HepG2 (cell line): ENCODE measurements around the gene CGB5. TPM values are rescaled to one million over a fixed set of nuclear protein-coding genes. Genes with fewer than 3 reads are reported as not detected.

Experiments
- ATAC-seq: fragments of 200-7000 bp; cut with Tn5 transposase; 3 replicates; pipeline ENCODE4 v1.9.1; 2020; ENCODE audit warnings: mild to moderate bottlenecking, moderate library complexity
- BruUV-seq: library from RNA; stranded (reverse); fragments of 400-500 nt; replicated peaks from 2 replicates; lab custom pipeline; 2021; lab: Mats Ljungman, UMichigan
- CTCF ChIA-PET: fragments of 300-600 bp; formaldehyde crosslinking; extraction: SDS; loops from one replicate; lab custom pipeline; 2021; ENCODE audit warnings: low total read pairs, inconsistent platforms, low intra/inter-chr PET ratio; lab: Yijun Ruan, JAX
- POLR2A ChIA-PET: fragments of 350-600 bp; sonication (Branson Sonifier 250); formaldehyde crosslinking; loops from one replicate; lab custom pipeline; 2020; ENCODE audit warnings: antibody characterized with exemption, inconsistent platforms; lab: Yijun Ruan, JAX
- DNase-seq: peaks from one replicate; pipeline ENCODE4 v3.0.0-alpha.2; 2015; ENCODE audit warnings: low spot score
- FAIRE-seq: peaks from 3 replicates; lab custom pipeline; 2011; peaks lifted over from hg19 to GRCh38; lab: Jason Lieb, UNC
- H2AFZ ChIP-seq: one replicate; pipeline ENCODE4 v1.6.1; 2011; ENCODE audit warnings: low read length, inconsistent platforms
- H3K27ac ChIP-seq: fragments of 300-600 bp; 3 replicates; pipeline ENCODE4 v1.8.0; 2011; ENCODE audit warnings: mixed run types, mild to moderate bottlenecking, mixed read lengths, low read length, inconsistent platforms; ENCODE audit not compliant: insufficient read depth; ENCODE audit errors: extremely low read length
- H3K27me3 ChIP-seq, 2 experiments: fragments of 200-600 bp in 1 of 2; 2 replicates in 1 of 2; 3 replicates in 1 of 2; pipeline versions ENCODE4 v1.6.0 to v1.8.0; 2011; ENCODE audit warnings: low read length in 2 of 2, mild to moderate bottlenecking in 2 of 2, moderate library complexity in 2 of 2, inconsistent platforms in 1 of 2; ENCODE audit not compliant: insufficient read depth in 2 of 2, control insufficient read depth in 1 of 2
- H3K36me3 ChIP-seq, 2 experiments: fragments of 200-600 bp in 1 of 2; replicated peaks in 1 of 2; 2 replicates in 1 of 2; 3 replicates in 1 of 2; pipeline versions ENCODE4 v1.5.1 to v1.8.0; 2011; ENCODE audit warnings: low read length in 2 of 2, inconsistent platforms in 1 of 2; ENCODE audit not compliant: insufficient read depth in 2 of 2, control insufficient read depth in 1 of 2
- H3K4me1 ChIP-seq: 2 replicates; pipeline ENCODE4 v1.5.1; 2012; ENCODE audit warnings: low read length, inconsistent platforms; ENCODE audit not compliant: insufficient read depth
- H3K4me2 ChIP-seq: 2 replicates; pipeline ENCODE4 v1.6.0; 2011; ENCODE audit warnings: low read depth, low read length, inconsistent platforms
- H3K4me3 ChIP-seq, 3 experiments: fragments of 200-600 bp in 1 of 3; sonication (generic), shearing (Covaris generic) in 1 of 3; replicated peaks in 1 of 3; 2 replicates each; pipeline ENCODE4 v1.5.1; 2011 to 2016; ENCODE audit warnings: low read length in 3 of 3, inconsistent platforms in 2 of 3, low read depth in 2 of 3, mild to moderate bottlenecking in 2 of 3, control low read depth in 1 of 3, mixed read lengths in 1 of 3; ENCODE audit not compliant: insufficient read depth in 1 of 3
- H3K79me2 ChIP-seq: one replicate; pipeline ENCODE4 v1.6.1; 2011; ENCODE audit warnings: low read length, inconsistent platforms; ENCODE audit not compliant: insufficient read depth
- H3K9ac ChIP-seq: 2 replicates; pipeline ENCODE4 v1.6.0; 2011; ENCODE audit warnings: mild to moderate bottlenecking, low read depth, low read length, inconsistent platforms; ENCODE audit not compliant: insufficient read depth
- H3K9me3 ChIP-seq: 2 replicates; pipeline ENCODE4 v1.5.1; 2012; ENCODE audit warnings: mild to moderate bottlenecking, low read length
- H4K20me1 ChIP-seq: 2 replicates; pipeline ENCODE4 v1.6.0; 2011; ENCODE audit warnings: inconsistent platforms, mild to moderate bottlenecking, low read length, moderate library complexity; ENCODE audit not compliant: insufficient read depth
- CTCF ChIP-seq: sonication (generic); formaldehyde crosslinking; IDR thresholded peaks from 2 replicates; pipeline ENCODE4 v1.5.0; 2020; ENCODE audit warnings: mild to moderate bottlenecking, missing genetic modification reagents, moderate library complexity
- NFYC ChIP-seq: IDR thresholded peaks from 2 replicates; pipeline ENCODE4 v1.6.1; 2016; ENCODE audit warnings: missing genetic modification reagents, missing compliant biosample characterization
- PRPF4 ChIP-seq: fragments of 200-400 bp; formaldehyde crosslinking; IDR thresholded peaks from 2 replicates; pipeline ENCODE4 v1.6.1; 2016; ENCODE audit warnings: low read length, low read depth; ENCODE audit not compliant: poor library complexity, severe bottlenecking
- ZNF672 ChIP-seq: sonication (generic); formaldehyde crosslinking; IDR thresholded peaks from 2 replicates; pipeline ENCODE4 v1.8.1; 2022; ENCODE audit warnings: missing genetic modification reagents
- ZNF737 ChIP-seq: sonication (generic); formaldehyde crosslinking; IDR thresholded peaks from 2 replicates; pipeline ENCODE4 v1.5.0; 2020; ENCODE audit warnings: missing genetic modification reagents, mild to moderate bottlenecking, borderline replicate concordance
- WGBS: methylation state at CpG from one replicate; pipeline ENCODE4 v1.1.6; 2017; ENCODE audit warnings: low lambda C conversion rate; 5-methylcytosine and 5-hydroxymethylcytosine counted together
- in situ Hi-C: cut with HindIII; loops from 2 replicates; pipeline ENCODE4 v1.10.0; 2017; ENCODE audit warnings: low pct_unique_long_range_greater_than_20kb; ENCODE audit not compliant: extremely low pct_ligation_motif_present
- intact Hi-C: fragments of 100-400 bp; cut with micrococcal nuclease; formaldehyde crosslinking; loops from one replicate; pipeline ENCODE4 v1.10.0; 2022; ENCODE audit not compliant: unreplicated experiment
- polyA plus RNA-seq, 8 experiments: library from polyadenylated mRNA; depleted of rRNA in 3 of 8; stranded (reverse) in 7 of 8; unstranded in 1 of 8; fragments of >200 nt; fragmentation: Illumina TruSeq in 4 of 8; extraction: Trizol in 4 of 8; gene quantifications; 2 replicates each; pipeline versions ENCODE4 v1.2.1 to v1.2.3, GENCODE V29; 2011 to 2016; ENCODE audit warnings: low read depth in 4 of 8, missing spikeins in 1 of 8, mixed read lengths in 1 of 8; ENCODE audit not compliant: insufficient read depth in 1 of 8
- total RNA-seq, 5 experiments: library from RNA; depleted of rRNA; stranded (reverse); fragments of >200 nt; fragmentation: Illumina TruSeq; extraction: Trizol; gene quantifications; 2 replicates each; pipeline ENCODE4 v1.2.3, GENCODE V29; 2016; ENCODE audit warnings: low read depth in 1 of 5

Gene CGB5
- total and polyA plus RNA-seq, 2 of the 13 experiments (the other 11 are each of a cell fraction or from before 2014, with no cell fraction given), result not detected

- POLR2A ChIA-PET, result no interaction called here
- intact Hi-C loops, result no loop called here
- H3K4me2 ChIP-seq, result no peak overlapping the region
Measured at GRCh38 chr19:49073514-49074378, 30.1 kb downstream of the CGB5 start.

More at GRCh38 chr19:49073514-49074378, 30.1 kb downstream of the CGB5 start:
- H4K20me1 ChIP-seq, result no peaks in the 10 kb centered on the region
- TF ChIP-seq ZNF672 (CRISPR knock-in tag) (no peak), CTCF (CRISPR knock-in tag) (peak; percentile 47; the same call in 1 of the 2 replicates), NFYC (CRISPR knock-in tag) (no peak), ZNF737 (CRISPR knock-in tag) (no peak), PRPF4 (no peak)
- H3K4me1 ChIP-seq, result no peaks in the 10 kb centered on the region
- BruUV-seq, result no TSS peak
- H3K36me3 ChIP-seq, result no peaks in the 10 kb centered on the region
- DNase-seq, result peak; percentile 32
- H3K27me3 ChIP-seq, result peaks cover 2 to 23% of the 10 kb centered on the region in 2 experiments
- H3K9me3 ChIP-seq, result no peaks in the 10 kb centered on the region
- WGBS, result 33% methylated on average over 15 of the region's 23 CpGs
- no peak overlapping the region for H2AFZ ChIP-seq
- no peak overlapping the region for H3K27ac ChIP-seq
- CTCF ChIA-PET, result no interaction called here
- no peak overlapping the region for H3K4me3 ChIP-seq
- FAIRE-seq, result peak; percentile 46
- ATAC-seq, result peak; percentile 75
- H3K9ac ChIP-seq, result no peak overlapping the region
- in situ Hi-C loops, result no loop called here
- H3K79me2 ChIP-seq, result no peaks in the 10 kb centered on the region
